Cardiac muscle cell (in vitro differentiated cells and primary cell): Measurements from ENCODE around the gene MTREX. TPM values are rescaled to one million over a fixed set of nuclear protein-coding genes. Genes with fewer than 3 reads are reported as not detected.
A peak's percentile ranks its signal among the peaks of the same experiment; 100 is the strongest.
"Not testable (repeated sequence)": the region's sequence is repeated elsewhere in the genome, so short reads cannot be mapped to it uniquely, and the experiment has no call there.

Source experiments
- DNase-seq, 2 donors: peaks; one replicate each; pipeline versions ENCODE4 v3.0.0 to v3.0.0-alpha.2; 2010 to 2017; ENCODE audit warnings: low read depth in 1 of 2, low spot score in 1 of 2
- H3K27ac ChIP-seq: fragments of 200-600 bp; sonication (generic); 2 replicates; pipeline ENCODE4 v1.5.1; 2016
- H3K27me3 ChIP-seq: fragments of 200-600 bp; sonication (generic); 2 replicates; pipeline ENCODE4 v1.6.0; 2016; ENCODE audit warnings: control low read depth
- H3K36me3 ChIP-seq: fragments of 200-600 bp; sonication (generic); 2 replicates; pipeline ENCODE4 v1.5.1; 2016; ENCODE audit warnings: control low read depth
- H3K4me1 ChIP-seq: fragments of 200-600 bp; sonication (generic); 2 replicates; pipeline ENCODE4 v1.8.1; 2017; ENCODE audit warnings: low read depth, mild to moderate bottlenecking, mixed run types
- H3K4me3 ChIP-seq: fragments of 200-600 bp; sonication (generic); 2 replicates; pipeline ENCODE4 v1.5.1; 2016; ENCODE audit warnings: mild to moderate bottlenecking
- H3K9me3 ChIP-seq: fragments of 200-600 bp; sonication (generic); 2 replicates; pipeline ENCODE4 v1.5.1; 2017; ENCODE audit warnings: low read depth, mild to moderate bottlenecking, control low read depth
- polyA plus RNA-seq: library from polyadenylated mRNA; unstranded; fragments of >200 nt; fragmentation: Nextera tagmentation; extraction: Ambion mirVana; gene quantifications from 2 replicates; pipeline ENCODE4 v1.2.1, GENCODE V29; 2016
- total RNA-seq: library from RNA; depleted of rRNA; stranded (reverse); fragments of >200 nt; gene quantifications from 2 replicates; pipeline ENCODE4 v1.2.3, GENCODE V29; 2016
- TF ChIP-seq, protein P1 (sequence below): IDR thresholded peaks from 2 replicates; pipeline ENCODE4 v1.5.1; 2012; ENCODE audit warnings: low read depth, mild to moderate bottlenecking, low read length

The MTREX gene
- total and polyA plus RNA-seq, 2 experiments from 2014 or later: 32.8 to 65.2 TPM

DNA sequence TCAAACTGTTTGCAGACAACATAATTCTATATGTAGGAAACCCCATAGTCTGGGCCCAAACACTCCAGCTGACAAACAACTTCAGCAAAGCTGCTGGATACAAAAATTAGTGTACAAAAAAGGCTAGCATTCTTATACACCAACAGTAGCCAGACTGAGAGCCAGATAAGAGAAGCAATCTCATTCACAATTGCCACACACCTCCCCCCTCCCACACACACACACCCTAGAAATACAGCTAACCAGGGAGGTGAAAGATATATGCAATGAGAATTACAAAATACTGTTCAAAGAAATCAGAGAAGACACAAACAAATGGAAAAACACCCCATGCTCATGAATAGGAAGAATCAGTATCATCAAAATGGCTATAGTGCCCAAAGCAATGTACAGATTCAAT lies 9.0 kb downstream of the MTREX start:
- Histone ChIP-seq H3K27me3 (no peaks in the 10 kb centered on the region), H3K36me3 (no peaks in the 10 kb centered on the region), H3K9me3 (no peaks in the 10 kb centered on the region), H3K4me1 (no peaks in the 10 kb centered on the region), H3K27ac (no peak overlapping the region), H3K4me3 (no peak overlapping the region)
- peak in 1 of 2 donors; percentile 17 for DNase-seq
- TF ChIP-seq, protein P1, sequence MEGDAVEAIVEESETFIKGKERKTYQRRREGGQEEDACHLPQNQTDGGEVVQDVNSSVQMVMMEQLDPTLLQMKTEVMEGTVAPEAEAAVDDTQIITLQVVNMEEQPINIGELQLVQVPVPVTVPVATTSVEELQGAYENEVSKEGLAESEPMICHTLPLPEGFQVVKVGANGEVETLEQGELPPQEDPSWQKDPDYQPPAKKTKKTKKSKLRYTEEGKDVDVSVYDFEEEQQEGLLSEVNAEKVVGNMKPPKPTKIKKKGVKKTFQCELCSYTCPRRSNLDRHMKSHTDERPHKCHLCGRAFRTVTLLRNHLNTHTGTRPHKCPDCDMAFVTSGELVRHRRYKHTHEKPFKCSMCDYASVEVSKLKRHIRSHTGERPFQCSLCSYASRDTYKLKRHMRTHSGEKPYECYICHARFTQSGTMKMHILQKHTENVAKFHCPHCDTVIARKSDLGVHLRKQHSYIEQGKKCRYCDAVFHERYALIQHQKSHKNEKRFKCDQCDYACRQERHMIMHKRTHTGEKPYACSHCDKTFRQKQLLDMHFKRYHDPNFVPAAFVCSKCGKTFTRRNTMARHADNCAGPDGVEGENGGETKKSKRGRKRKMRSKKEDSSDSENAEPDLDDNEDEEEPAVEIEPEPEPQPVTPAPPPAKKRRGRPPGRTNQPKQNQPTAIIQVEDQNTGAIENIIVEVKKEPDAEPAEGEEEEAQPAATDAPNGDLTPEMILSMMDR: no peak

GRCh38 chr5:55318237-55318636 lies 10.4 kb downstream of the MTREX start:
- H3K4me1 ChIP-seq, H3K27ac ChIP-seq, DNase-seq, H3K9me3 ChIP-seq, H3K36me3 ChIP-seq, H3K4me3 ChIP-seq, H3K27me3 ChIP-seq: not testable (repeated sequence)

DNA sequence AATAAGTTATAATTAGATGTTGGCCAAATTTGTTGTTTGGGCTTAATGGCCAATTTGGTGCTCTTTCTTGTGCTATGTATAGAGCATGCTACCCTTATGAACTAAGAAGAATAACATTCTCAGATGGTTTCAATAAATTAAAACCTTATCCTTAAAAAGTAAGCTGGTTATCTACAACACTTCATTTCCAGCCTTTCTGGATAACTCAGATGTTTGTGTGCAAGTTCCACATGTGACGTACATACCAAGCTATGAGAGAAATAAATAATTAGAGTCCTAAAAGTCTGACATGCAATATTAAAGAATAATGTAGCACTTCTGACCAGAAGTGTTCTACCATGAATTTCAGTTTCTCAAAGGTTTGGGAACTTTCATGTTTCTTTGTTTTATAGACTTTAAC lies 11.7 kb downstream of the MTREX start:
- DNase-seq: no peak
- H3K4me3 ChIP-seq: no peak overlapping the region
- no peaks in the 10 kb centered on the region for H3K9me3 ChIP-seq
- H3K27me3 ChIP-seq: no peaks in the 10 kb centered on the region
- no peak overlapping the region for H3K27ac ChIP-seq
- H3K36me3 ChIP-seq: no peaks in the 10 kb centered on the region
- TF ChIP-seq, protein P1: no peak
- H3K4me1 ChIP-seq: no peaks in the 10 kb centered on the region

DNA sequence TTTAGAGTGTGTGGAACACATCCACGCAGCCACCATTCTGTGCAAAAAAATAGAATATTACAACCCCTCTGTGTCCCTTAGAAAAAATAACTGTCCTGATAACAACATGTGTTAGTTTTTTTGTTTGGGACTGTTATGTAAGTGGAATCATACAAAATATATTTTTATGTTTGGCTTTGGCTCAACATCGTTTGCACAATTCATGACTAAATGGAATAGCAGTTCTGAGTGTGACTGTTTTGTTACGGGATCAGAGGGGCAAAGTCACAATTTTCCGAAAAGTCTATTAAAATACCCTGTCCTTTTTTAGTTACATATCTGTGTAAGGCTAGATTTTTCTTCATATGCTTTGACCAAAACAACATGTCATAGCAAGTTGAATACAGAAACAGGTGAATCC lies 12.8 kb downstream of the MTREX start:
- Histone ChIP-seq H3K36me3 (peaks cover under 1% of the 10 kb centered on the region), H3K4me1 (no peaks in the 10 kb centered on the region), H3K4me3 (no peak overlapping the region), H3K27ac (no peak overlapping the region), H3K27me3 (no peaks in the 10 kb centered on the region), H3K9me3 (no peaks in the 10 kb centered on the region)
- DNase-seq: peak in 1 of 2 donors; percentile 27
- TF ChIP-seq, protein P1: no peak

DNA sequence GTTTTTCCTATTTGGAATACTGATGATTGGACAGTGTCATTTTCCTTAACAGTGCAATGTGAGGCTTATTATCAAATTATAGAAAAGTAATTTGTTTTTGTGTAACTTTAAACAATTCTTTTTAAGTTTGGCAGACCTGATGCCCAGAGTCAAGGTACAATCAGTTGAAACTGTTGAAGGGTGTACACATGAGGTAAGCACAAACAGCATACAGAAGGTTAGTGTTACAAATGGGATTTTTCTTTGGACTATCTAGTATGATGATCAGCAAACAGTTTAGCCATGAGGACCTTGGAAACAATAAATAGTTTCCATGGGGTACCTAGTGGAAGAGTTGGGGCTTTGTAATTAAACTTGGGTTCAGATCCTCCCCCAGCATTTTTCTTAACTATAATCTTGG lies 16.2 kb downstream of the MTREX start:
- TF ChIP-seq, protein P1: no peak
- Histone ChIP-seq H3K27me3 (no peaks in the 10 kb centered on the region), H3K27ac (no peak overlapping the region), H3K9me3 (no peaks in the 10 kb centered on the region), H3K4me3 (no peak overlapping the region), H3K36me3 (peaks cover 9% of the 10 kb centered on the region), H3K4me1 (no peaks in the 10 kb centered on the region)
- DNase-seq: no peak

GRCh38 chr5:55324815-55325418 lies 17.1 kb downstream of the MTREX start:
- Histone ChIP-seq H3K4me3 (no peak overlapping the region), H3K9me3 (no peaks in the 10 kb centered on the region), H3K27ac (no peak overlapping the region), H3K4me1 (no peaks in the 10 kb centered on the region), H3K36me3 (peaks cover 9% of the 10 kb centered on the region), H3K27me3 (no peaks in the 10 kb centered on the region)
- TF ChIP-seq, protein P1: peak; percentile 67
- peak in 1 of 2 donors; percentile 75 for DNase-seq
